HuH-7.5 (cell line): ENCODE results near the gene GUCY1A2.

Experiments used
- DNase-seq: peaks from one replicate; pipeline ENCODE4 v3.0.0; 2011; ENCODE audit warnings: low spot score

Gene GUCY1A2

GRCh38 chr11:106642331-106642730 lies 375.9 kb downstream of the GUCY1A2 start:
- DNase-seq, result no peak

GRCh38 chr11:106632283-106632682 lies 386.0 kb downstream of the GUCY1A2 start:
- DNase-seq, result no peak

DNA sequence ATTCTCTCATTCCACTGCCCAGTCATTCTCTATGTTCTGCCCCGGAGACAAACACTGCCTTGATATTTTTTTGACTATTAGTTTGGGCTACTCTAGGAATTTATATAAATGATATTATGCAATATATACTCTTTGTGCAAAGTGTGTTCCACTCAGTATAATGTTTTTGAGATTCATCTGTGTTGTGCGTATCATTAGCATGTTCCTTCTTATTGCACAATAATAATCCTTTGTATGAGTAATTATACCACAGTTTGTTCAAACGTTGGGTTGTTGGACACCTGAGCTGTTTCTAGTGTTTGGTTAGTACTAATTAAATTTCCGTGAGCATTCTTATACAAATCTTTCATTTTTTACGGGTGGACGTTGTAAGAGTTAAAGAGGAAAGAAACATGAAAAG lies 390.6 kb downstream of the GUCY1A2 start:
- no peak for DNase-seq

- DNase-seq, result no peak
These were observed 392.7 kb downstream of the GUCY1A2 start for GRCh38 chr11:106625566-106625965.

DNA sequence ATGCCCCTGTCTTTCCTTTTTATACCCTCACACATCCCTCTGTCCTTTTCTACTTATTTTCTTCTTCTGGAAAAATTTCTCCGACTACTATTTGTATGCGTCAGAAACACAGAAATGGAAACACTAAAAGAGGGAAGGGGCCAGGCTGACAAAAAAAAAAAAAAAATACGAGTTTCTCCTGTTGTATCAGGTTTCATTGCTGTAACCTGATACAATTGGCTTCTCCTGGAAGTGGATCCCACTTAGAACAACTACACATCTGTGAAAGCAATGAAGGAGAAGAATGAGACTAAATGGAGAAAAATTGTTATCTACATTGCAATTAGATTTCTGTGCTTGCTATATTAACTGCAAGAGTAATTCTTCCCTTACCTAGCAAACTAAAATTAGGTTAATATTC lies 393.9 kb downstream of the GUCY1A2 start:
- no peak for DNase-seq
